Adipocyte (in vitro differentiated cells): ENCODE measurements around the gene WSB2.

Source experiments
- DNase-seq: peaks from one replicate; pipeline ENCODE4 v3.0.0-alpha.2; 2015; ENCODE audit warnings: low read depth
- H3K27me3 ChIP-seq: replicated peaks from 2 replicates; pipeline ENCODE4 v1.7.0; 2013; ENCODE audit warnings: mild to moderate bottlenecking, low read length, moderate library complexity; ENCODE audit not compliant: control insufficient read depth, insufficient read depth
- H3K36me3 ChIP-seq: 2 replicates; pipeline ENCODE4 v1.7.0; 2013; ENCODE audit warnings: low read length, mild to moderate bottlenecking, moderate library complexity; ENCODE audit not compliant: control insufficient read depth, insufficient read depth, severe bottlenecking
- H3K4me1 ChIP-seq: 2 replicates; pipeline ENCODE4 v1.7.0; 2013; ENCODE audit warnings: mild to moderate bottlenecking, low read length, moderate library complexity; ENCODE audit not compliant: control insufficient read depth, insufficient read depth
- H3K4me3 ChIP-seq: 2 replicates; pipeline ENCODE4 v1.7.0; 2013; ENCODE audit warnings: mild to moderate bottlenecking, low read length, moderate library complexity
- H3K9ac ChIP-seq: 2 replicates; pipeline ENCODE4 v1.7.0; 2013; ENCODE audit warnings: mild to moderate bottlenecking, low read length, moderate library complexity
- H3K9me3 ChIP-seq: 2 replicates; pipeline ENCODE4 v1.7.0; 2013; ENCODE audit warnings: mild to moderate bottlenecking, low read length, moderate library complexity; ENCODE audit not compliant: control insufficient read depth

Gene WSB2

GRCh38 chr12:118061011-118061872 lies at the start of gene WSB2:
Gene WSB2 (minus strand): TSS chr12:118061179. CDS start chr12:118061048, 131 bp downstream.
- H3K9me3 ChIP-seq: no peaks in the 10 kb centered on the region
- H3K36me3 ChIP-seq: no peaks in the 10 kb centered on the region
- peaks cover 36% of the 10 kb centered on the region for H3K4me1 ChIP-seq
- H3K9ac ChIP-seq: peak within 1 kb of the TSS; percentile 91
- H3K27me3 ChIP-seq: no peaks in the 10 kb centered on the region
- peak; percentile 82 for DNase-seq
- peak within 1 kb of the TSS; percentile 85 for H3K4me3 ChIP-seq

GRCh38 chr12:118109088-118109487 lies 48.1 kb upstream of the WSB2 start:
- Histone ChIP-seq H3K36me3 (no peaks in the 10 kb centered on the region), H3K27me3 (no peaks in the 10 kb centered on the region), H3K9me3 (no peaks in the 10 kb centered on the region), H3K4me1 (no peaks in the 10 kb centered on the region), H3K9ac (no peak overlapping the region), H3K4me3 (no peak overlapping the region)
- no peak for DNase-seq

- Histone ChIP-seq H3K9me3 (no peaks in the 10 kb centered on the region), H3K4me1 (peaks cover 4% of the 10 kb centered on the region), H3K9ac (no peak overlapping the region), H3K4me3 (no peak overlapping the region), H3K27me3 (no peaks in the 10 kb centered on the region), H3K36me3 (no peaks in the 10 kb centered on the region)
- no peak for DNase-seq
Measured at GRCh38 chr12:118107694-118108093, 46.7 kb upstream of the WSB2 start.

GRCh38 chr12:118107011-118107410 lies 46.0 kb upstream of the WSB2 start:
- Histone ChIP-seq H3K9me3 (no peaks in the 10 kb centered on the region), H3K4me3 (no peak overlapping the region), H3K36me3 (no peaks in the 10 kb centered on the region), H3K9ac (no peak overlapping the region), H3K4me1 (peaks cover 4% of the 10 kb centered on the region), H3K27me3 (no peaks in the 10 kb centered on the region)
- DNase-seq: no peak

- peak within 1 kb of the TSS; percentile 84 for H3K9ac ChIP-seq
- DNase-seq: peak; percentile 70
- no peaks in the 10 kb centered on the region for H3K27me3 ChIP-seq
- peak within 1 kb of the TSS; percentile 86 for H3K4me3 ChIP-seq
- no peaks in the 10 kb centered on the region for H3K36me3 ChIP-seq
- no peaks in the 10 kb centered on the region for H3K9me3 ChIP-seq
- peaks cover 4% of the 10 kb centered on the region for H3K4me1 ChIP-seq
Measured at GRCh38 chr12:118103601-118104382, 42.8 kb upstream of the WSB2 start, which contains the start of gene VSIG10. Gene VSIG10 (minus strand): TSS chr12:118104011. CDS start chr12:118103671, 340 bp downstream.

GRCh38 chr12:118103201-118103600 lies 42.2 kb upstream of the WSB2 start:
- Histone ChIP-seq H3K36me3 (no peaks in the 10 kb centered on the region), H3K4me1 (peaks cover 4% of the 10 kb centered on the region), H3K9ac (peak overlapping the region; percentile 84), H3K27me3 (no peaks in the 10 kb centered on the region), H3K4me3 (peak overlapping the region; percentile 86), H3K9me3 (no peaks in the 10 kb centered on the region)
- peak; percentile 38 for DNase-seq

- Histone ChIP-seq H3K27me3 (no peaks in the 10 kb centered on the region), H3K4me1 (peaks cover 4% of the 10 kb centered on the region), H3K4me3 (peak overlapping the region; percentile 86), H3K9ac (no peak overlapping the region), H3K9me3 (no peaks in the 10 kb centered on the region), H3K36me3 (no peaks in the 10 kb centered on the region)
- no peak for DNase-seq
Measured at GRCh38 chr12:118102609-118103008, 41.6 kb upstream of the WSB2 start.

- Histone ChIP-seq H3K27me3 (no peaks in the 10 kb centered on the region), H3K4me1 (peaks cover 4% of the 10 kb centered on the region), H3K36me3 (no peaks in the 10 kb centered on the region), H3K9ac (no peak overlapping the region), H3K4me3 (no peak overlapping the region), H3K9me3 (no peaks in the 10 kb centered on the region)
- no peak for DNase-seq
Measured at GRCh38 chr12:118102070-118102469, 41.1 kb upstream of the WSB2 start.

GRCh38 chr12:118101051-118101450 lies 40.1 kb upstream of the WSB2 start:
- Histone ChIP-seq H3K4me1 (peaks cover 4% of the 10 kb centered on the region), H3K27me3 (no peaks in the 10 kb centered on the region), H3K36me3 (no peaks in the 10 kb centered on the region), H3K4me3 (no peak overlapping the region), H3K9ac (no peak overlapping the region), H3K9me3 (no peaks in the 10 kb centered on the region)
- no peak for DNase-seq

GRCh38 chr12:118098911-118099671 lies 38.1 kb upstream of the WSB2 start:
- Histone ChIP-seq H3K36me3 (no peaks in the 10 kb centered on the region), H3K9me3 (no peaks in the 10 kb centered on the region), H3K4me3 (no peak overlapping the region), H3K27me3 (no peaks in the 10 kb centered on the region), H3K4me1 (peaks cover 4% of the 10 kb centered on the region), H3K9ac (no peak overlapping the region)
- DNase-seq: no peak

GRCh38 chr12:118098401-118098800 lies 37.4 kb upstream of the WSB2 start:
- Histone ChIP-seq H3K9me3 (no peaks in the 10 kb centered on the region), H3K9ac (no peak overlapping the region), H3K36me3 (no peaks in the 10 kb centered on the region), H3K4me3 (no peak overlapping the region), H3K27me3 (no peaks in the 10 kb centered on the region), H3K4me1 (peaks cover 4% of the 10 kb centered on the region)
- no peak for DNase-seq
